Neural progenitor cell (in vitro differentiated cells): ENCODE data around the gene RBP4. TPM values are rescaled to one million over a fixed set of nuclear protein-coding genes. Genes with fewer than 3 reads are reported as not detected.
"Not testable (repeated sequence)": the region's sequence is repeated elsewhere in the genome, so short reads cannot be mapped to it uniquely, and the experiment has no call there.

Experiments
- DNase-seq: peaks from one replicate; pipeline ENCODE4 v3.0.0-alpha.2; 2016; ENCODE audit warnings: low spot score
- H2AFZ ChIP-seq: fragments of 200-600 bp; sonication (generic); replicated peaks from 2 replicates; pipeline ENCODE4 v1.6.1; 2016; ENCODE audit warnings: antibody characterized with exemption
- H3F3A ChIP-seq: fragments of 200-600 bp; sonication (generic); 2 replicates; pipeline ENCODE4 v1.6.1; 2016; ENCODE audit warnings: antibody characterized with exemption, low read depth
- H3K27ac ChIP-seq: fragments of 200-600 bp; sonication (generic); 2 replicates; pipeline ENCODE4 v1.5.1; 2016; ENCODE audit warnings: mild to moderate bottlenecking
- H3K27me3 ChIP-seq: fragments of 200-600 bp; sonication (generic); 2 replicates; pipeline ENCODE4 v1.6.1; 2016; ENCODE audit warnings: mild to moderate bottlenecking, moderate library complexity
- H3K36me3 ChIP-seq: fragments of 200-600 bp; sonication (generic); 2 replicates; pipeline ENCODE4 v1.5.1; 2016
- H3K4me1 ChIP-seq: fragments of 200-600 bp; sonication (generic); 2 replicates; pipeline ENCODE4 v1.6.1; 2016; ENCODE audit warnings: mixed run types
- H3K4me2 ChIP-seq: fragments of 200-600 bp; sonication (generic); 2 replicates; pipeline ENCODE4 v1.6.1; 2016
- H3K4me3 ChIP-seq: fragments of 200-600 bp; sonication (generic); 2 replicates; pipeline ENCODE4 v1.5.1; 2016
- H3K79me2 ChIP-seq: fragments of 200-600 bp; sonication (generic); 2 replicates; pipeline ENCODE4 v1.6.1; 2016; ENCODE audit warnings: low read depth
- H3K9ac ChIP-seq: fragments of 200-600 bp; sonication (generic); 2 replicates; pipeline ENCODE4 v1.6.1; 2016
- H3K9me3 ChIP-seq: fragments of 200-600 bp; sonication (generic); 2 replicates; pipeline ENCODE4 v1.5.1; 2016; ENCODE audit warnings: low read depth
- H4K20me1 ChIP-seq: fragments of 200-600 bp; sonication (generic); 2 replicates; pipeline ENCODE4 v1.6.1; 2016; ENCODE audit warnings: low read depth
- H3K27ac Mint-ChIP-seq: 3 replicates; pipeline ENCODE4 v1.8.0; 2021; ENCODE audit warnings: mixed read lengths
- H3K27me3 Mint-ChIP-seq: 2 replicates; pipeline ENCODE4 v1.8.0; 2022; ENCODE audit warnings: low read depth, mild to moderate bottlenecking, inconsistent platforms, moderate library complexity, mixed read lengths; ENCODE audit not compliant: insufficient read depth
- H3K36me3 Mint-ChIP-seq: 3 replicates; pipeline ENCODE4 v1.8.0; 2021; ENCODE audit warnings: mixed read lengths
- H3K4me1 Mint-ChIP-seq: 3 replicates; pipeline ENCODE4 v1.8.0; 2021; ENCODE audit warnings: mixed read lengths
- H3K4me3 Mint-ChIP-seq: 3 replicates; pipeline ENCODE4 v1.8.0; 2021; ENCODE audit warnings: mild to moderate bottlenecking, moderate library complexity, mixed read lengths
- H3K9me3 Mint-ChIP-seq: 3 replicates; pipeline ENCODE4 v1.8.0; 2020; ENCODE audit warnings: mixed read lengths
- EZH2 ChIP-seq: fragments of 200-600 bp; sonication (generic); IDR thresholded peaks from 2 replicates; pipeline ENCODE4 v1.6.1; 2017; ENCODE audit warnings: antibody characterized with exemption, mild to moderate bottlenecking, moderate library complexity
- EZH2phosphoT487 ChIP-seq: fragments of 200-600 bp; sonication (generic); IDR thresholded peaks from 2 replicates; pipeline ENCODE4 v1.6.1; 2017; ENCODE audit warnings: antibody characterized with exemption
- total RNA-seq: library from RNA; depleted of rRNA; stranded (reverse); fragments of >200 nt; gene quantifications from 2 replicates; pipeline ENCODE4 v1.2.3, GENCODE V29; 2015; ENCODE audit warnings: low replicate concordance
- TF ChIP-seq, protein P1 (sequence below): fragments of 200-600 bp; sonication (generic); IDR thresholded peaks from 2 replicates; pipeline ENCODE4 v1.5.1; 2017; ENCODE audit warnings: antibody characterized with exemption, mild to moderate bottlenecking

The RBP4 gene
- total RNA-seq, 1 donor from 2014 or later = 0.28 TPM

- H3K9me3 Mint-ChIP-seq = no peaks in the 10 kb centered on the region
- H3K4me2 ChIP-seq = no peak overlapping the region
- H3K4me3 ChIP-seq = no peak overlapping the region
- H3K27me3 Mint-ChIP-seq = peaks cover 7% of the 10 kb centered on the region
- peaks cover 2% of the 10 kb centered on the region for H3K4me1 Mint-ChIP-seq
- H3K4me3 Mint-ChIP-seq = no peak overlapping the region
- no peak overlapping the region for H3K27ac Mint-ChIP-seq
- no peak for TF ChIP-seq EZH2
- TF ChIP-seq, protein P1, sequence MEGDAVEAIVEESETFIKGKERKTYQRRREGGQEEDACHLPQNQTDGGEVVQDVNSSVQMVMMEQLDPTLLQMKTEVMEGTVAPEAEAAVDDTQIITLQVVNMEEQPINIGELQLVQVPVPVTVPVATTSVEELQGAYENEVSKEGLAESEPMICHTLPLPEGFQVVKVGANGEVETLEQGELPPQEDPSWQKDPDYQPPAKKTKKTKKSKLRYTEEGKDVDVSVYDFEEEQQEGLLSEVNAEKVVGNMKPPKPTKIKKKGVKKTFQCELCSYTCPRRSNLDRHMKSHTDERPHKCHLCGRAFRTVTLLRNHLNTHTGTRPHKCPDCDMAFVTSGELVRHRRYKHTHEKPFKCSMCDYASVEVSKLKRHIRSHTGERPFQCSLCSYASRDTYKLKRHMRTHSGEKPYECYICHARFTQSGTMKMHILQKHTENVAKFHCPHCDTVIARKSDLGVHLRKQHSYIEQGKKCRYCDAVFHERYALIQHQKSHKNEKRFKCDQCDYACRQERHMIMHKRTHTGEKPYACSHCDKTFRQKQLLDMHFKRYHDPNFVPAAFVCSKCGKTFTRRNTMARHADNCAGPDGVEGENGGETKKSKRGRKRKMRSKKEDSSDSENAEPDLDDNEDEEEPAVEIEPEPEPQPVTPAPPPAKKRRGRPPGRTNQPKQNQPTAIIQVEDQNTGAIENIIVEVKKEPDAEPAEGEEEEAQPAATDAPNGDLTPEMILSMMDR = no peak
- no peaks in the 10 kb centered on the region for H3K4me1 ChIP-seq
- no peaks in the 10 kb centered on the region for H3K9me3 ChIP-seq
- no peaks in the 10 kb centered on the region for H3K27me3 ChIP-seq
- no peak overlapping the region for H2AFZ ChIP-seq
- no peaks in the 10 kb centered on the region for H4K20me1 ChIP-seq
- H3K79me2 ChIP-seq = no peaks in the 10 kb centered on the region
- no peaks in the 10 kb centered on the region for H3K36me3 Mint-ChIP-seq
- H3F3A ChIP-seq = no peaks in the 10 kb centered on the region
- no peak for DNase-seq
- H3K36me3 ChIP-seq = no peaks in the 10 kb centered on the region
- no peak overlapping the region for H3K9ac ChIP-seq
- H3K27ac ChIP-seq = no peak overlapping the region
Measured at GRCh38 chr10:93548376-93549071, 52.5 kb downstream of the RBP4 start.

GRCh38 chr10:93547522-93547921, 53.5 kb downstream of the RBP4 start:
- Mint-ChIP-seq H3K4me3 (no peak overlapping the region), H3K36me3 (no peaks in the 10 kb centered on the region), H3K4me1 (peaks cover 2% of the 10 kb centered on the region), H3K27me3 (peaks cover 3% of the 10 kb centered on the region), H3K9me3 (no peaks in the 10 kb centered on the region), H3K27ac (no peak overlapping the region)
- H4K20me1 ChIP-seq = no peaks in the 10 kb centered on the region
- H3K4me3 ChIP-seq = no peak overlapping the region
- no peak overlapping the region for H2AFZ ChIP-seq
- H3K4me2 ChIP-seq = no peak overlapping the region
- H3K27me3 ChIP-seq = no peaks in the 10 kb centered on the region
- H3K9me3 ChIP-seq = no peaks in the 10 kb centered on the region
- H3K9ac ChIP-seq = no peak overlapping the region
- H3K4me1 ChIP-seq = no peaks in the 10 kb centered on the region
- H3F3A ChIP-seq = no peaks in the 10 kb centered on the region
- no peak for DNase-seq
- TF ChIP-seq EZH2 (no peak), EZH2phosphoT487 (no peak)
- TF ChIP-seq, protein P1 = no peak
- H3K79me2 ChIP-seq = no peaks in the 10 kb centered on the region
- no peaks in the 10 kb centered on the region for H3K36me3 ChIP-seq
- no peak overlapping the region for H3K27ac ChIP-seq

- H3K4me3 ChIP-seq, H3K4me2 ChIP-seq, H3K9ac ChIP-seq, H3K4me1 ChIP-seq, H3K79me2 ChIP-seq, H3K9me3 Mint-ChIP-seq, H3K4me1 Mint-ChIP-seq, H3K27me3 ChIP-seq, H3K27ac ChIP-seq, H2AFZ ChIP-seq, H3K4me3 Mint-ChIP-seq, H3K36me3 Mint-ChIP-seq, H3K9me3 ChIP-seq, H3F3A ChIP-seq, H4K20me1 ChIP-seq, H3K27me3 Mint-ChIP-seq, DNase-seq, H3K36me3 ChIP-seq, H3K27ac Mint-ChIP-seq: not testable (repeated sequence)
Measured at GRCh38 chr10:93546995-93547394, 54.0 kb downstream of the RBP4 start.

DNA sequence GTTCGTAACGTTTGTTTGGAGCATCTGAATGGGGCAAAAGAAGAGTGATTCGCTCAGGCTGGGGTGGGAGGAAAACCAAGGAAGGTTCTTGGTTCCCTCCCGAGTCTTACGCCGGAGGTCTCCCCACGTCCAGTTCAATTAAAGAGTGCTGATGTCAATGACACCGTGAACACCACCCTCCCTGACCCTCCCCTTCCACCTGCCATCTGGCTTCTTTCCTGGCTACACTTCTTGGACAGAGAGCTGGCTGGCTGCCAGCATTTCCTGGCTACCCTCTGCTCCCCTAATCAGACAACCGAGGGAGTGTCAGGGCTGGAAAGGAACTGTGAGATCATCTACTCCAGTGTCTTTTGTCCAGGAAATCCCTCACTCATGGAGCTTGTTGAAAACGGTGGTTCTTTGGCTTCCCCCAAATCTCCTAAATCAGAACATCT, 58.7 kb downstream of the RBP4 start:
- peak overlapping the region; percentile 94 for H2AFZ ChIP-seq
- H3K9ac ChIP-seq = no peak overlapping the region
- Mint-ChIP-seq H3K4me3 (peak overlapping the region; percentile 19), H3K36me3 (no peaks in the 10 kb centered on the region), H3K4me1 (peaks cover 3% of the 10 kb centered on the region), H3K27ac (peak overlapping the region; percentile 73), H3K9me3 (no peaks in the 10 kb centered on the region), H3K27me3 (peaks cover 2% of the 10 kb centered on the region)
- peak; percentile 13 for DNase-seq
- no peaks in the 10 kb centered on the region for H3K79me2 ChIP-seq
- no peaks in the 10 kb centered on the region for H3K9me3 ChIP-seq
- H3K27me3 ChIP-seq = peaks cover 7% of the 10 kb centered on the region
- peak overlapping the region; percentile 56 for H3K4me2 ChIP-seq
- H3K4me1 ChIP-seq = no peaks in the 10 kb centered on the region
- TF ChIP-seq, protein P1 = no peak
- no peak for TF ChIP-seq EZH2phosphoT487
- no peak for TF ChIP-seq EZH2
- no peak overlapping the region for H3K27ac ChIP-seq
- H3K4me3 ChIP-seq = peak overlapping the region; percentile 20
- no peaks in the 10 kb centered on the region for H4K20me1 ChIP-seq
- H3F3A ChIP-seq = no peaks in the 10 kb centered on the region
- no peaks in the 10 kb centered on the region for H3K36me3 ChIP-seq
